Epithelial cell of proximal tubule (primary cell): ENCODE data around the gene ADAMTS3. TPM values are rescaled to one million over a fixed set of nuclear protein-coding genes. Genes with fewer than 3 reads are reported as not detected.

Source experiments
- DNase-seq: peaks from one replicate; pipeline ENCODE4 v3.0.0-alpha.2; 2011; ENCODE audit warnings: low read depth
- H3K4me3 ChIP-seq: 2 replicates; pipeline ENCODE4 v1.5.1; 2011; ENCODE audit warnings: low read depth, mild to moderate bottlenecking, low read length
- total RNA-seq: library from RNA; depleted of rRNA; stranded (reverse); fragments of >200 nt; gene quantifications from 2 replicates; pipeline ENCODE4 v1.2.3, GENCODE V29; 2015
- TF ChIP-seq, protein P1 (sequence below): conservative IDR thresholded peaks from 2 replicates; pipeline ENCODE4 v1.5.1; 2012; ENCODE audit warnings: low read depth, mild to moderate bottlenecking, low read length

The ADAMTS3 gene
- total RNA-seq, 1 donor from 2014 or later = 4.7 TPM

GRCh38 chr4:72397314-72397713, 171.7 kb downstream of the ADAMTS3 start:
- no peak overlapping the region for H3K4me3 ChIP-seq
- TF ChIP-seq, protein P1, sequence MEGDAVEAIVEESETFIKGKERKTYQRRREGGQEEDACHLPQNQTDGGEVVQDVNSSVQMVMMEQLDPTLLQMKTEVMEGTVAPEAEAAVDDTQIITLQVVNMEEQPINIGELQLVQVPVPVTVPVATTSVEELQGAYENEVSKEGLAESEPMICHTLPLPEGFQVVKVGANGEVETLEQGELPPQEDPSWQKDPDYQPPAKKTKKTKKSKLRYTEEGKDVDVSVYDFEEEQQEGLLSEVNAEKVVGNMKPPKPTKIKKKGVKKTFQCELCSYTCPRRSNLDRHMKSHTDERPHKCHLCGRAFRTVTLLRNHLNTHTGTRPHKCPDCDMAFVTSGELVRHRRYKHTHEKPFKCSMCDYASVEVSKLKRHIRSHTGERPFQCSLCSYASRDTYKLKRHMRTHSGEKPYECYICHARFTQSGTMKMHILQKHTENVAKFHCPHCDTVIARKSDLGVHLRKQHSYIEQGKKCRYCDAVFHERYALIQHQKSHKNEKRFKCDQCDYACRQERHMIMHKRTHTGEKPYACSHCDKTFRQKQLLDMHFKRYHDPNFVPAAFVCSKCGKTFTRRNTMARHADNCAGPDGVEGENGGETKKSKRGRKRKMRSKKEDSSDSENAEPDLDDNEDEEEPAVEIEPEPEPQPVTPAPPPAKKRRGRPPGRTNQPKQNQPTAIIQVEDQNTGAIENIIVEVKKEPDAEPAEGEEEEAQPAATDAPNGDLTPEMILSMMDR = no peak
- no peak for DNase-seq

DNA sequence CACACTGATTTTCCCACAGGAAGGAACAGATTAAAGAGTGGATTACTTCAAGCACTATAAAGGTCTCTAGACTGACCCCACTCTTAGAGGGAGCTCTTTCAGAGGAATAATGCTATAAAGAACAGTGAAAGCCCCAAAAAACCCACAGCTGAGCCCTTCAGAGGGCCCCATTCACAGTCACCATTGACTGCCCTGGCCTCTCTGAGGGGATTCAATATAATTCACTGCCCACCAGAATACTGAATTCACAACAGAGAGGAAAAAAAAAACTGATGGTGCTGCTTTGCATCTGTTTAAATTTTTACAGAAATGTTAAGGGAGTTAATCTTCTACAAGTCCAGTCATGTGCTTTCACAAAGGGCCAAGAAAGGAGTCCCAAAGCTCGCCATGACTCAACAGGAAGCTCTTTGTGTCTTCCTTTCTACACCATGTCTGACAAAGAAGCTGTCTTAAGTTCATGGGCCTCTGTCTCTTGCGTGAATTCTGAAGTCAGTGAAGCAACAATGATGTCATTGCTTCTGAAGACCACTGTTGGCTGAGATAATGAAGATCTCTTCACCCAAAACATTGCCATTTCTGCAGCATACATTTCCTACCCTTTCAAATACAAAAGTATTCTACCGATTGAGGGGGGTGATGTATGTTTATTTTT, 174.9 kb downstream of the ADAMTS3 start:
- no peak overlapping the region for H3K4me3 ChIP-seq
- TF ChIP-seq, protein P1 = no peak
- DNase-seq = peak; percentile 72

DNA sequence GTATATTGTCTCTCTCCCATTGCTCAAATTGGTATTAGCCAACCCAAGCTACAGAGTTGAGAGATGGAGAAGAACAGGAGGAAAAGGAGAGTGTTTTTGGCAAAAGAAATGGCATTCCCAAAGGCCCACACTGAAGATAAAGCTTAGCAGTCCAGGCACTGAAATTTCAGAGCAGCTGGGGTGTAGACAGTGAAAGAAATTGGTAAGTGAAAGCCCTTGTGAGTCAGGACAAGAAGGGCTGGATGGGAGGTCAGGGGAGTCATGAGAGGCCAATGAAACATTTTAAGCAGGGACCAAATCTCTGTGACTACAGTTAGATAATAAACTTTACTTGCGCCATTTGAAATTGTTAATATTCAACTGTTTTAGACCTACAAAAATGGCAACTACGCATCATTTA, 177.7 kb downstream of the ADAMTS3 start:
- H3K4me3 ChIP-seq = no peak overlapping the region
- TF ChIP-seq, protein P1 = no peak
- DNase-seq = no peak

GRCh38 chr4:72390409-72390808, 178.6 kb downstream of the ADAMTS3 start:
- DNase-seq = no peak
- TF ChIP-seq, protein P1 = no peak
- no peak overlapping the region for H3K4me3 ChIP-seq

DNA sequence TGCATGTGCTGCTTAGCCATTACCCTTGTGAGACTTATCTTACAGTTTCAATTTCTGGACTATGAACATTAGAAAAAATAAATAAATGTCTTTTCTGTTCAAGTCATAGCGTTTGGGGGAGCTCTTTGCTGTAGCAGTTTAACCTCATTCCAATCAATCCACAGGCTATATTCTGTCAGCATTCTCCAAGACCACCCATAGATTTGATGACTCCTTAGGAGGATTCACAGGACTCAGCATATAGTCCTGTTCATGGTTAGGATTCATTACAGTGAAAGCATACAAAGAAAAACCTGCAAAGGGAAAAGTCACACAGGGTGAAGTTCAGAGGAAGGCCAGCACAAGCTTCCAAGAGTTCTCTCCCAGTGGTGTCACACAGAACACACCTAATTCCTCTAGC, 180.5 kb downstream of the ADAMTS3 start:
- DNase-seq = no peak
- TF ChIP-seq, protein P1 = no peak
- H3K4me3 ChIP-seq = no peak overlapping the region

- H3K4me3 ChIP-seq = no peak overlapping the region
- TF ChIP-seq, protein P1 = no peak
- DNase-seq = no peak
These were observed 181.1 kb downstream of the ADAMTS3 start for GRCh38 chr4:72387959-72388358.

- TF ChIP-seq, protein P1 = no peak
- no peak for DNase-seq
- no peak overlapping the region for H3K4me3 ChIP-seq
These were observed 185.6 kb downstream of the ADAMTS3 start for GRCh38 chr4:72383439-72383838.
